DMS79 treated with DMSO at 0.1 percent for 48 hours (cell line): ENCODE results near the gene PFKM.

ENCODE experiments used
- DNase-seq: peaks from one replicate; lab custom pipeline; 2025; lab: John Stamatoyannopoulos, UW

PFKM gene

DNA sequence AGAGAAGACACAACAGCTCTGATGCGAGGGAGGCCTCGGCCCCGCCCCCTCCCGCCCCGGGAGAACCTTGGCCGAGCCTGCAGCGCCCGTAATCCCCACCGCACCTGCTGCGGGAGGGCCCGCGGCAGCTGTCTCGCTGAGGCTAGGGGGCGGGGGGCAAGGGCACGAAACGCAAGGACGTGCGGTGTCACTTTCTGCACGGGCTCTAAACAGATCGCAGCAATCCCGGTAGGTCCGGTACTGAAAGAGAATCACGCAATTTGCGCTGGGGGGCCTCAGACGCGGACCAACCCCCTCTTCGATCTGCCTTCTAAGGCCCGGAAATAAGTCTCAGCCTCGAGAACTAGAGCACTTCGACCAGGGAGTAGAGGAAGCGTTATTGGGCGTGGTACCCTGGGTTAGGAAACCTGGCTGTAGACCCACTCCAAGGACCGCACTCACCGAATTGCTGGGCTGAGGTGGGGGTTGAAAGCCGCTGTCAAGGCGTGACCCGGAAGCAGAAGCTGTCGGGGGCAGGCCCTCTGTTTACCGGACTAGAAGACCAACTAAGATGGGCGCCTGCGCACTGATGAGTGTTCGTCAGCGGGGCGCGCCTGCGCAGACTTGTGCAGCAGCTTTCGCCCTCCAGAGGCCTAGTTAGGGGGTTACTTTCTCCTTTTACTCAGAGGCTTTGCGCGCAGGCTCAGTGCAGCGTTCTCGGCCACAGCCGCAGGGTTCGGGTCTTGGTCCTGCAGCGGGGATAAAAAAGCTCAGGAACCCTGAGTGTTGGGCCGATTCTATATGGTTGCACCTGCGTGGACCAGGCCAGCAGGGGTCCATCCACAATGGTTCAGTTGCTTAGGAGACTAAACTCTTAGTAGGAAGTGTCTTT, 38.1 kb downstream of the PFKM start, which contains the start of gene ASB8:
Gene ASB8 (minus strand): TSS at position 498 of the 871 bp plus-strand sequence. CDS start 4,019 bp downstream, outside the sequence.
- peak; percentile 98 for DNase-seq

DNA sequence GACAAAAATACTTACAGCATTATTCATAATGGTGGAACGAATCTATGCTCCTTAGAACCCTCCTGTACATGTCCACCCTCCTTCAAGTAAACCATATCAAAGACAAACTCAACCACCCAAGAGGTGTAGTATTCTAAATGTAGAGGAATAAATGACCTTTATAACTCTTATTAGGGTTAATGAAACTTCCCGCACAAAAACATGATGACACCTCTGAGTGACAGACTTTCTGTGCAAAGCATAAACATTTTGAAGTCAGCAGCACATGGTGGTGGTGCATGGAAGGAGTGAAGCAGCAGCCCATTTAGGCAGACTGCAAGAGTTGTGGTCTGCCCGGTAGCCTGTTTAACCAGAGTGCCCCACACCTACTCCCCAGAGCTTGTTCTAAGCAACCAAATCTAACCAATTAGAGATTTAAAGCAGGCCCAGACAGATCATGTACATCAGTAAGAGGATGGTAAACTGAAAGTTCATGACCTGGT, 38.8 kb downstream of the PFKM start:
- DNase-seq = no peak

DNA sequence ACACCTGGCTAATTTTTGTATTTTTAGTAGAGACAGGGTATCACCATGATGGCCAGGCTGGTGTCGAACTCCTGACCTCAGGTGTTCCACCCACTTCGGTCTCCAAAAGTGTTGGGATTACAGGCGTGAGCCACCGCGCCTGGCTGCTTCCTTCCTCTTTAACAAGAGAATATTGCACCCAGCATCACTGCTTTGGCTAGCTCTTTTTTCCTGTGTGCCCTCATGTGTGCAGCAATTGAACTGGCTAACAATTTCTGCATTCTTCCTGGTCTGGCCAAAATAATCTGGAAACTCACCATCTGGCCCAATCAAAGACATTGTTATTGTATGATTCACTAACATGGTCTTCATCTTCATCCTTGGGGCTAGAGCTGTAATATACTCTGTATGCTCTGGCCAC, 40.9 kb downstream of the PFKM start:
- DNase-seq = no peak

DNA sequence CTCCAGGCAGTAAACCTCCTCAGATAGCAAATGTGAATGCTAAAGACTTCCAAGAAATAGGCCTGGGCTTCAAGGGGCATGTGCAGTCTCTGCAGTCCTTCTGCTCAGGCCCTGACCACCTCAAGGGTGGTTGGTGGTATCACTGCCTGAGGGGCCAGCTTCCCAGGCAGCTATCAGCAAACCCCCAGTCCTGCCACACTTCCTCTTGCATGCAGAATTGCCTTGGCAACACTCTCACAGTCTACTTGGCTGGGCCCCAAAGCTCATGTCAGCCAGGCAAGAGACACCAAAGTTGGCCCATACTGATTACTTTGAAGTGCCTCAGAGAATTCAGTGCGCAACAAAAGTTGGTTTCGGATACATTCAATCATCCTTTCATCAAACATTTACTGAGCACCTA, 41.6 kb downstream of the PFKM start:
- DNase-seq = no peak

DNA sequence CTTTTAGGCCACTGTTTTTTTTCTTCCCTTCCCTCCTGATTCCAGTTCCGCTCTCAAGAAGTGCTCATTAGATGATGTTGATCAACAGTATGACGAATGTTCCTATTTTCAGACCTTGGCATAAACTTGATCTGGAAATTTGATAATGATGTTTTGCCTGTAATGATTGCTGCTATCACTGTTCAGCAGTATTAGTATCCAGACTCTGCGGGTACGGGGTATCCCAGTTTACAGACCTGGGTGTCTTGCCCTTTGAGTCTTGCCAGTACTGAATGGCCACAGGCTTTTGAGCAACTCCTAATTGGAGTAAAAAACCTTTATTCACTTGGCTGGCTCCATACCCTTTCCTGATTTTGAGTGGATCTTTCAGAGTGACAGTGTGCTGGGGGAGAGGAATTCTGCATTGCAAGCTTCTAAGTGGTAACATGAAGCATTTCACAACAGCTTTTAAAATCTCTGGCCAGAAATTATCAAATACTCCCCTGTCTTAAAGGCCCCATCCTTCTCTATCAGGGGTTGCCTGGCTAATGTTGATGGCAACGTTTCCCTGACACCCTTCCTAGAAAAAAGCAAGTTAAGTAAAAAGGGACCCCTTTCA, 44.1 kb downstream of the PFKM start:
- no peak for DNase-seq

DNA sequence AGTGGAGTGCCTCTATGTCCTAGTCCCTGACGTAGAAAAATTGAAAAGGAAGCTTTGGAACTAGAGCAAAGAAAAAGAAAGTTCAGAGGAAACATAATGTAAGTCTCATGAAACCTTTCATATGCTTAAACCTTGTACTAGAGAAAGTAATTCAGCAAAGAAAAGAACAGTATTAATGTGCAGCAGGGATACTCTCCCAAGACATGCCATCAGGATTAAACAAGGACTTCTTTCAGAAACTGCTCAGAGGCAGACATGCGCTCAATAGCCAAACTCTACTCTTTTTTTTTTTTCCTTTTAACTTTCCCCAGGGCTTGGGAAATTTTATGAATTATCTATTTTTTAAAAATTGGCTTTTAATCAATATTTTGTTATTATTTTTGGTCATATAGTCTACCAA, 45.3 kb downstream of the PFKM start:
- DNase-seq = no peak

DNA sequence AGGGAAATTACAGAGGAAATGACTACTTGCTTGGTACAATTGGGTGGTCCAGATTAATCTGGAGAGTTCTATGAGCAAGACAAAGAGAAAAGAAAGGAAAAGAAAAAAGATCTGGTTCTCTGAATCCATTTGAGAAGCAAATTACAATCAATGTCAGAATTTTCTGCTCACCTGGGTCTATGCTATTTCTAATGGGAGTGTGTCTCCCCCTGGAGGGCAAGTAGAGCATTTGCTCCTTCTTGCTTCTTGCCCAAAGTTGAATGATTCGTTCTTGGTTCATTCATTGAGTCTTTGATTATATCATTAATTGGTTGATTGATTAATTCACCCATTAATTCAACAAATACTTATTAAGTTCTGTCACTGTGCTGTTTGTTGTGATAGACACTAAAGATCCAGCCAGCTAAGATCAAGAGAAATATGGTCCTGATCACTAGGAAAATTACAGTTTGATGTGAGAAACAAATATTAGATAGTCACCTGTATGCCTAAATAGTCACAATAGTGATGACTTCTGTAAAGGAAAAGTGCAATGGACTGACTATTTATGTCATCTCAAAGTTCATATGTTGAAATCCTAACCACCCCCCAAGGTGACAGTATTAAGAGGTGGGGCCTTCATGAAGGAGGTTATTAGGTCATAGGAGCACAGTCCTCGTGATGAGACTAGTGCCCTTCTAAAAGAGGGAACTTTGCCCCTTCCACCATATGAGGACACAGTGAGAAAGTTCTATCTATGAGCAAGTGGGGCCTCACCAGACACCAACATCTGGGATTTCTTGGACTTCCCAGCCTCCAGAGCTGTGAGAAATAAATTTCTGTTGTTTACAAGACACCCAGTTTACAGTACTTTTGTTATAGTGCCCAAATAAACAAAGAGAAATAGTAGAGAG, 46.2 kb downstream of the PFKM start:
- peak; percentile 47 for DNase-seq

DNA sequence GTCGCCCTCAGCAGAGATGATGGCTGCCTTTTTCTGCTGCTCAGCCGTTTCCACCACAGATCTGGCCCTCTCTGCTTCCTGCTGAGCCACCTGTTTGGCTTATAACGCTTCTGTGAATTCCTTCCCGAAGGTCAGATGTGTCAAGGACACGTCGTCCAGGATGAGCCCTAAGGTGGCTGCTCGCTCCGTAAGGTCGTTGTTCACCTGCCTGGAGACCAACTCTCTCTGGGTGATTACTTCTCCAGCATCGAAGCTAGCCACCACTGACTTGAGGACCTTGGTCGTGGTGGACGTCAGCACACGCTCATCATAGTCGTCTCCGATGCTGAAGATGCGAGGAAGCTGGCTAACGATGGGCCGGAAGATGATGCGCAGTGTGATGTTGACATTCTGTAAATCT, 49.8 kb downstream of the PFKM start:
- DNase-seq = no peak

DNA sequence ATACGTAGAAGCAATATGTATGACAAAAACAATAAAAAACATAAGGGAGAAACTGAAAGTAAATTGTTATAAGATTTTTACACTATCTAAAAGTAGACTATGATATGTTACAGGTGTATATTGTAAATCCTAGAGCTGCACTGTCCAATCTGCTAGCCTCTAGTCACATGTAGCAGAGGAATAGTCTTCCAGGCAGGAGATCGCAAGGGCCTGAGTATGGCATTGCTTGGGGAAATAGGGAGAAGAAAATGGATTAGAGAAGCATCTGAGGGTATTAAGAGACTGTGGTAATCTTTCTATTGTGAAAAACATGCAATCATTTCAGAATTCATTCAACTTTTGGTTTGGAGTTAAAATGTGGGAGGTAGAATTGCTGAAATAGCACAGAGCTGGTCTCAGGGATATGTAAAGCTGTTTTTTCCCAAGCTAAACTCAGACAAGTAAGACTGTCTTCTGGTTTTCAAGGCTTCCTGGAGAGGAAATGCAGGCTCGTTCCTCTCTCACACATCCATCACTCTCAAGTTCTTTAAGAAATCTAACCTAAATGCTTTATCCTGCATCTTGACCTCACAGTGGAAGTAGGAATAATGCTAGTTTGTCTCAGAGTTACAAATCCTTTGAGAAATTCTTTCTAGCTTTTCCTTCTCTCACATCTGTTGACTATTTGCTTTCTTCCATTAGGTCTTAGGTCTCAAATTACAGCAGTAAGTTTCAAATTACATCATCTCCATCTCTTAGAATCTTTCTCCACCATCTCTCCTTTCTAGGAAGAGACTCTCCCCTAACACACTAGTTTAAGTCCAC, 56.7 kb downstream of the PFKM start:
- no peak for DNase-seq

DNA sequence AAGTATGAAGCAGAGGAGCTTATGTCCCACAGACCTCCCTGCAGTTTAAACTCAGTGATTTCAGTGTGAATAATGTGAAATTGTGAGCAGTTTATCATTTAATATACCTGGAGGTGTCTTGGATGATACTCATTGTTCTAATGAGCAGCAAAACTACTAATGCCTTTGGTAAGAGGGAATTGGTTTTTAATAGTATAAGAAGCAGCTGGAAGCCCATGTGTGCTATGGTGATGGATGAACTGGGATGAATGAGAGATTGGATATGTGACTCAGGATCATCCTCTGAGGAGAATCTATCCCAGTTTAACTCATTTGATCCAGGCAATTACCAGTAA, 57.2 kb downstream of the PFKM start:
- DNase-seq = no peak

DNA sequence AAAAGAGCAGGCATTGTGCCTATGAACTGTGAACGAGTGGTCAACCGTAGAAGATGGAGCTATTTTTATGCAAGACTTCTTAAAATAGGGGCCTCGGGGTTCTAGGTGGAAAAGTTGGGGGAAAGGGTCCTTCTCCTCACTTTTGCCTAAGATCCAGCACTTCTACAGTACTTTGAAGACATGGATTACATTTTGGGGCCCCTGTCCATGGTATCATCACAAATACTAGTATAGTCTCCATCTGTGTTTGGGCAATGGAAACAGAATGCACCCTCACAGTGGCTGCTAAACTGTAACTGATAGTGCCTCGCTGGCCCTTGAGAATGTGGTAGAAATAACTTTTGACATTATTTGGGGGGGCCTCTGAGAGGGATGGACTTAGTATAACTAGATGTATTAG, 58.8 kb downstream of the PFKM start:
- no peak for DNase-seq

DNA sequence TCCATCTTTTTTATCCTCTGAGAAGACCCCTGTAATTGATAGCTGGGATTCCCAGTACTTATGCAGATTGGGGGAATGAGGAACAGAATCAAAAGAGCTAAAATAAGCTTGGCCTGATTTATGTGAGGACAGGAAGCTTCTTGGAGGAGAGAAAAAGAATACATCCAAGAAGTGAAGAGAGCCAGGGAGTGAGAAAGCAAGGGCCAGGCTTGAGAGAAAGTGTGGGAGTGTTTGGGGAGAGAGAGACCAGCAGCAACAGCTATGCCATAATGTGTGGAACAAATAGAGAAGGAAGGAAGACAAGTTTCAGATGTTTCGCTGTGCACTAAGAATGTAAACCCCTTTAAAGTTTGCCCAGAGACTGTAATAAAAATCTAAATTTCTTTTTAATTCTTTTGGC, 60.3 kb downstream of the PFKM start:
- DNase-seq = no peak

DNA sequence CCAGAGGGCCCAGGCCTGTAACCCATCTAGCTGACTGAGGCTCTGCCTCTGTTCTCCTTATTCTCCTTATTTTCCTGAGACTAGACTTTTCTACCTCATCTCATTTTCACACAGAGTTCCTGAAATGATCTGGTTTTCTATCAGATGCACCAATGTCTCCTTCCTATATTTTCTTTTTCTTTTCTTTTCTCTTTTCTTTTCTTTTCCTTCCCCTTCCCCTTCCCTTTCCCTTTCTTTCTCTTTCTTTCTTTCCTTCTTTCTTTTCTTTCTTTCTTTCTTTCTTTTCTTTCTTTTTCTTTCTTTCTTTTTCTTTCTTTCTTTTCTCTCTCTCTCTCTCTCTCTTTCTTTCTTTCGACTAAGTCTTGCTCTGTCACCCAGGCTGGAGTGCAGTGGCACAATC, 61.3 kb downstream of the PFKM start:
- DNase-seq = no peak

DNA sequence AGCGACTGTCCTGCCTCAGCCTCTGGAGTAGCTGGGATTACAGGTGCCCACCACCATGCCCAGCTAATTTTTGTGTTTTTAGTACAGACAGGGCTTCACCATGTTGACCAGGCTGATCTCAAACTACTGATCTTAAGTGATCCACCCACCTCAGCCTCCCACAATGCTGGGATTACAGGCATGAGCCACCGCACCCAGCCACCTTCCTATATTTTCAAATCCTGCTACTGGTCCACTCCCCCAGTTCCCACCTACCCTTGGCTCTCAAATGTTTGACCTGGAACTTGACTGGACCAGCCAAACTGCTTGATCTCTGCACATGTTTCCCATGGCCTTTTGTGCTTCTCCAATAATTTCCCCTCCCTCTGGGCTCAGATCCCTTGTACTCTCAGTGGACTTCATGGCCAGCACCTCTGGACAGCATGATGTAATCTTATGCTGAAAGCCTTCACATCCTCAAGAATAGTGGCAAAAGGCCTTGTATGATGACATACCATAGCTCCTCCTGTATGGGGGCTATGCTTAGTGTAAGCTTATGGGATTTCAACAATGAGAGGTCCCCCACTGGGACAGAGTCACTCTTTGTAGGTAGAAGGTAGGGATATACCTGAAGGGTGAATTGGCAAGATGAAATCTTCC, 61.8 kb downstream of the PFKM start:
- no peak for DNase-seq

DNA sequence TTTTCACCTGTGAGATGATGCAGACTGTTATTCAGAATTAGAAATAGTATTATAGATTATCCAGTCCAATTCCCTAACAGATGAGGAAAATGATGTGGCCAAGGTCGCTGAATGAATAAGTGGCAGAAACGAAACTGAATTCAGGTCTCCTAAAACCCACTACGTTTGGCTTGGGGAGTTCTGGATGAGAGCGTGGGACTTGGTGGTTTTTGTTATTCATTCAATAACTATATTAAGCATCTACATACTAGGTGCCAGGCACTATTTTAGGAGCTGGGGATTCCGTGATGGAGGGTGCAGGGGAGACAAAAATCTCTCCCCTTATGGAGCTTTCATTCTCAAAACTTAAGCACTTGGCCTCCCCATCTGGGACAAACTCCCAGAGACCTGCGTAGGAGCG, 63.5 kb downstream of the PFKM start:
- no peak for DNase-seq

DNA sequence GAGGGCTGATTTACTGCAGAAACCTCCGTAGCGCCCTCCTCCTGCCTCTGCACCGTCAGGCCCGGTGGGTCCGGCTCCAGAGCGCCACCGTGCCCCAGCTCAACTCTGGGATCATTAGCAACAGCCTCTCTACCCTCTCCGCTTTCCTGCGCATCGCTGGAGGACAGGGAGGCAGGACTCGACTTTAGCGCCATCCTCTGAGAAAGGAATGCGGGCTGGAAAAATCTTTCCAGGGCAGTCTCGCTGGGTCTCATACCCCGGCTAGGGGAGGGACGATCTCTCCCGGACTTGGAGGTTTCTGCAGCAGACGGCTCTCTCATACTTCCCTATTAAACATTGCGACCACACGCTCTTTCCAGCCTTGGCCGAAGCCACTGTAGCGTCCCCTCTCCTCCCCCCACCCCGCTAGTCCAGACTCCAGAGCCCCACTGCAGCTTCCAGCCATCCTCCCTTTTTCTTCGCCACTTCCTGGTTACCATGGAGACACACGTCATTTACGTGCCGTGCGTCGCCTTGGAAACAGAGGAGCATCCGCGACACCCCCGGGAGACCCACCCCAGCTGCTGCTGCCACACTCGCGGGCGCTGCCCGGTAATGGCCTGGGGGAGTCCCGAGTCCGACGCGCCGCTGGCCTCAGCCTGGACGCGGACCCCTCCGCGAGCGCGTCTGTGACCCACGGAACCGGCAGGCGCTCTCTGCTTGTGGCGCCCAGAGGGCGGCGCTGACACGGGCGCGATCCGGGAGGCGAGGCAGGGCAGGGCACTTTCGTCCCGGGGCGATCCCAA, 64.1 kb downstream of the PFKM start, which contains the start of gene CCDC184:
Gene CCDC184 (plus strand): TSS at position 554 of the 785 bp plus-strand sequence. CDS start 479 bp downstream, outside the sequence.
- DNase-seq = peak; percentile 82

DNA sequence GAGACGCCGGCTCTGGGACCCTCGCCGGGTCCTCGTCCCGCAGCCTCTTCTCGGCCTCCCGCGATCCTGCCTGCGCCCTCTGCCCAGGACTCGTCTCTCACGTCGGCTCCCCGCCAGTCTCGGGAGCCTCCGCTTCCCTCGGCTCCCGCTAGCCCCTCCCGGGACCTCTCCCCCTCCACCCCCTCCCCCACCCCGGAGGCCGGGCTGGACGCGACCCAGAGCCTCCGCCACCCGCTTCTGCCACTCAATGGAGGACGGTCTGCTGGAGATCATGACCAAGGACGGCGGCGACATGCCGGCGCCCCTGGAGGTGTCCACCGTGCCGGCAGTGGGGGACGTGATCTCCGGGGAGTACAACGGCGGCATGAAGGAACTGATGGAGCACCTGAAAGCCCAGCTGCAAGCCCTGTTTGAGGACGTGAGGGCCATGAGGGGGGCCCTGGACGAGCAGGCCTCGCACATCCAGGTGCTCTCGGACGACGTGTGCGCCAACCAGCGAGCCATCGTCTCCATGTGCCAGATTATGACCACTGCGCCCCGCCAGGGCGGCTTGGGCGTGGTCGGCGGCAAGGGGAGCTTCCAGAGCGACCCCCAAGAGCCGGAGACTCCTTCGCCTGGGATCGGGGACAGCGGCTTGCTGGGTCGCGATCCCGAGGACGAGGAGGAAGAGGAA, 64.8 kb downstream of the PFKM start:
- DNase-seq = peak; percentile 16

DNA sequence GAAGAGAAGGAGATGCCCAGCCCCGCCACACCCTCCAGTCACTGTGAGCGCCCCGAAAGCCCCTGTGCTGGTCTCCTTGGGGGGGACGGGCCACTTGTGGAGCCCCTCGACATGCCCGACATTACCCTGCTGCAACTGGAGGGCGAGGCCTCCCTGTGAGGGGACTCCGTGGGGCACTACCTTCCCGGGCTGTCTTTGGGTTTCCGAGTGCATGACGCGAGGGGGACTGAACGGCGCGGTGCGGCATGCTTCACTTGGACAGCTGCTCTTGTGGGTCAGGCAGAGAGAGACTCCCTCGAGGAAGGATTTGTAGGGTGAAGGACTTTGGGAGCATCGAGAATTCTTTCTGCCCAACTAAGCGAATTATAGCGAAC, 65.4 kb downstream of the PFKM start:
- DNase-seq = no peak

DNA sequence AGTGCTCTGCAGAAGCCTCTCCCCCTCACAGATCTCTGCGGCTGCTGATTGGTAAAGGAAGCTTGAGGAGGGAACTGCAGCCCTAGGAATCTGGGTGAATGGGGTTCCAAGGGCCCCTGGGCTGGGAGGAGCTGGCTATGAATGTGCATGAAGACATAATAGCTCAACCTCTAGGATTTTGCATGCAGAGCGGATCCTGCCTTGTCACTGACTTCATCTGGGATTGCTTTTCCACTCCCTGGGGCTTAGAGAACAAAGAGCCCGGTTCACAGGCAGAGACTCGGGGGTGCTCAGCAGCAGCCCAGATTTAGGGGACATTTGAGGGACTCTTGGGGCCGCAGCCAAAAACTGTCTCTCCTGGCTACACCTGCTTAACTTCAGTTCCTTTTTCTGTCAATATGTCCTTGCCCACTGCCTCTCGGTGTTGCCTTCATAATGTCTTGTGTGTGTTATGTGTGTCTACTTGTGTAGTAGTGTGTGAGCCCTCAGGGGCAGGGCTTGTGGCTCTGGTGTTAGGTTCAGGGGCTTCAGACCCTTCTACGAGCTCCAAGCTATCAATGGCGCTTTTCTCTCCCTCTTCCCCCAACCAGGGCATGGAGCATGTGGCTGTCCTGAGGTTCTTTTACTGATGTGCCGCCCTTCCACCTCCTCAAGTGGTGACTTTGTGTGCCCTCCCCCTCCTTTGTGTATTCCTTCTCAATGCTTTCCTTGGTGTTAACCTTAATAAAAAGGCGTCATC, 66.2 kb downstream of the PFKM start:
- no peak for DNase-seq
